GM23338 (cell line): ENCODE measurements around the gene PCSK6. TPM values are rescaled to one million over a fixed set of nuclear protein-coding genes. Genes with fewer than 3 reads are reported as not detected.

Experiments used
- ATAC-seq: fragments of 200-7000 bp; cut with Tn5 transposase; 3 replicates; pipeline ENCODE4 v1.9.1; 2020
- DNase-seq: peaks from one replicate; pipeline ENCODE4 v3.0.0-alpha.2; 2015; ENCODE audit warnings: low spot score
- H2AFZ ChIP-seq: fragments of 200-600 bp; sonication (generic); 2 replicates; pipeline ENCODE4 v1.8.0; 2016; ENCODE audit warnings: antibody characterized with exemption, mild to moderate bottlenecking, moderate library complexity
- H3F3A ChIP-seq: fragments of 200-600 bp; sonication (generic); replicated peaks from 2 replicates; pipeline ENCODE4 v1.8.0; 2017; ENCODE audit warnings: antibody characterized with exemption, mixed run types, low read depth
- H3K27ac ChIP-seq: fragments of 200-600 bp; sonication (generic); 2 replicates; pipeline ENCODE4 v1.6.1; 2016; ENCODE audit warnings: low read depth
- H3K27me3 ChIP-seq: fragments of 200-600 bp; sonication (generic); 2 replicates; pipeline ENCODE4 v1.8.0; 2016; ENCODE audit warnings: mild to moderate bottlenecking, mixed run types, moderate library complexity; ENCODE audit not compliant: insufficient read depth
- H3K36me3 ChIP-seq: fragments of 200-600 bp; sonication (generic); 2 replicates; pipeline ENCODE4 v1.8.0; 2016; ENCODE audit warnings: mild to moderate bottlenecking; ENCODE audit not compliant: insufficient read depth
- H3K4me1 ChIP-seq: fragments of 200-600 bp; sonication (generic); 2 replicates; pipeline ENCODE4 v1.8.0; 2016; ENCODE audit warnings: mild to moderate bottlenecking, moderate library complexity; ENCODE audit not compliant: insufficient read depth
- H3K4me2 ChIP-seq: fragments of 200-600 bp; sonication (generic); 2 replicates; pipeline ENCODE4 v1.7.1; 2017; ENCODE audit warnings: mixed run types
- H3K4me3 ChIP-seq: fragments of 200-600 bp; sonication (generic); 2 replicates; pipeline ENCODE4 v1.6.1; 2016; ENCODE audit warnings: mixed run types
- H3K79me2 ChIP-seq: fragments of 200-600 bp; sonication (generic); replicated peaks from 2 replicates; pipeline ENCODE4 v1.8.0; 2017; ENCODE audit warnings: mild to moderate bottlenecking; ENCODE audit not compliant: insufficient read depth
- H3K9me2 ChIP-seq: fragments of 200-600 bp; sonication (generic); 2 replicates; pipeline ENCODE4 v1.8.0; 2017; ENCODE audit not compliant: insufficient read depth
- H4K20me1 ChIP-seq: fragments of 200-600 bp; sonication (generic); replicated peaks from 2 replicates; pipeline ENCODE4 v1.8.0; 2017; ENCODE audit warnings: mild to moderate bottlenecking; ENCODE audit not compliant: insufficient read depth
- H3K27ac Mint-ChIP-seq: 2 replicates; pipeline ENCODE4 v1.8.0; 2020; ENCODE audit warnings: inconsistent platforms, mild to moderate bottlenecking, moderate library complexity, mixed read lengths
- H3K27me3 Mint-ChIP-seq: 3 replicates; pipeline ENCODE4 v1.8.0; 2022; ENCODE audit warnings: low read depth, mild to moderate bottlenecking, moderate library complexity, mixed read lengths, inconsistent platforms; ENCODE audit not compliant: insufficient read depth, poor library complexity
- H3K36me3 Mint-ChIP-seq: 3 replicates; pipeline ENCODE4 v1.8.0; 2021; ENCODE audit warnings: low read depth, mild to moderate bottlenecking, inconsistent platforms, moderate library complexity, mixed read lengths
- H3K4me1 Mint-ChIP-seq: 3 replicates; pipeline ENCODE4 v1.8.0; 2020; ENCODE audit warnings: mild to moderate bottlenecking, inconsistent platforms, mixed read lengths
- H3K4me3 Mint-ChIP-seq: 3 replicates; pipeline ENCODE4 v1.8.0; 2021; ENCODE audit warnings: moderate library complexity, mild to moderate bottlenecking, inconsistent platforms, mixed read lengths
- H3K9me3 Mint-ChIP-seq: 3 replicates; pipeline ENCODE4 v1.8.0; 2020; ENCODE audit warnings: moderate library complexity, mild to moderate bottlenecking, inconsistent platforms, mixed read lengths
- polyA plus RNA-seq: library from polyadenylated mRNA; unstranded; fragments of >200 nt; fragmentation: Nextera tagmentation; extraction: Ambion mirVana; gene quantifications from 2 replicates; pipeline ENCODE4 v1.2.1, GENCODE V29; 2016
- total RNA-seq: library from RNA; depleted of rRNA; stranded (reverse); fragments of >200 nt; shearing (Covaris generic); gene quantifications from 2 replicates; pipeline ENCODE4 v1.2.3, GENCODE V29; 2014
- TF ChIP-seq, protein P1 (sequence below): IDR thresholded peaks from one replicate; pipeline ENCODE4 v1.6.1; 2018; ENCODE audit warnings: antibody characterized with exemption; ENCODE audit not compliant: unreplicated experiment
- TF ChIP-seq, protein P2 (sequence below), 2 experiments: fragments of 200-600 bp in 1 of 2; sonication (generic) in 1 of 2; conservative IDR thresholded peaks; 2 replicates each; pipeline versions ENCODE4 v1.5.1 to v1.6.1; 2016 to 2017; ENCODE audit warnings: antibody characterized with exemption in 2 of 2, low read depth in 2 of 2, mild to moderate bottlenecking in 2 of 2, moderate library complexity in 1 of 2
- TF ChIP-seq, protein P3 (sequence below): fragments of 250-450 bp; sonication (Bioruptor Pico); IDR thresholded peaks from 2 replicates; pipeline ENCODE4 v1.5.0; 2020; ENCODE audit warnings: mild to moderate bottlenecking, moderate library complexity

Gene PCSK6
- total and polyA plus RNA-seq, 2 experiments from 2014 or later = 1.7 to 6.7 TPM

DNA sequence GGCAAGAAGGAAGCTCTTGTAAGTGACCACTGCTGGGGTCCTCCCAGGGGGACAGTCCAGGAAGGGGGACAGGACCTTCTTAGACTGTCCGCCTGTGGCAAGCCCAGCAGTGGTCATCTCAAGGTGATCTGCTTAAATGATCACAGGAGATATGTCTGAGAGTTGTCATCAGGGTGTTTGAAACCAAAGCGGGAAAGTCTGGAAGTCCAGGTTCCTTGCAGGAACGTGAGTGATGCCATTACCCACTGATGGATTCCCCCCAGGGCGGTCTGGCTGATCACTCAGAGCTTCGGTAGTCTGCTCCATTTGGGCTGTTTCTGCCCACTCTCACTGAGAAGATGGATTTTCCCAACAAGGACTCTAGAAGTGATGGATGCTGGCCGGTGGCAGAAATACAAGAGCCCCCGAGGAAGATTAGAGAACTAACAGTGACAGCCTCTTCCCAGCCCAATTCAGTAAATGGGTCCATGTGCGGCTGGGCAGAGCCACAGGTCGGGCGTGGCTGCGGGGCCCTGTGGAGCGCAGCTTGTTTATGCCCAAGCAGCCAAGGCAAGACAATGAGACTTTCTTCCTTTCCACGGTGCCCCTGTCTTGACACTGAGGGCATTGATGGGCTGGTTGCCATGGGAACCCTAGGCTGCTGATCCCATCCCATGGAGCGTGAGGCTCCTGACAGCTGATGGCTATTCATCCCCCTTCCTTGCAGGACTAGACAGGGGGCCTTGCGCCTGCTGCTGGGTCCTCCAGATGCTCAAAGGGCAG, 9.5 kb downstream of the PCSK6 start:
- Histone ChIP-seq H3K9me2 (no peaks in the 10 kb centered on the region), H2AFZ (no peak overlapping the region), H4K20me1 (no peaks in the 10 kb centered on the region), H3K27me3 (no peaks in the 10 kb centered on the region), H3K79me2 (no peaks in the 10 kb centered on the region), H3K27ac (no peak overlapping the region), H3K4me3 (no peak overlapping the region), H3K4me2 (no peak overlapping the region), H3F3A (no peaks in the 10 kb centered on the region), H3K4me1 (no peaks in the 10 kb centered on the region), H3K36me3 (no peaks in the 10 kb centered on the region)
- H3K36me3 Mint-ChIP-seq = no peaks in the 10 kb centered on the region
- no peaks in the 10 kb centered on the region for H3K9me3 Mint-ChIP-seq
- no peak overlapping the region for H3K4me3 Mint-ChIP-seq
- H3K27ac Mint-ChIP-seq = no peak overlapping the region
- peaks cover 16% of the 10 kb centered on the region for H3K27me3 Mint-ChIP-seq
- peaks cover 11% of the 10 kb centered on the region for H3K4me1 Mint-ChIP-seq
- no peak for ATAC-seq
- TF ChIP-seq, protein P1, sequence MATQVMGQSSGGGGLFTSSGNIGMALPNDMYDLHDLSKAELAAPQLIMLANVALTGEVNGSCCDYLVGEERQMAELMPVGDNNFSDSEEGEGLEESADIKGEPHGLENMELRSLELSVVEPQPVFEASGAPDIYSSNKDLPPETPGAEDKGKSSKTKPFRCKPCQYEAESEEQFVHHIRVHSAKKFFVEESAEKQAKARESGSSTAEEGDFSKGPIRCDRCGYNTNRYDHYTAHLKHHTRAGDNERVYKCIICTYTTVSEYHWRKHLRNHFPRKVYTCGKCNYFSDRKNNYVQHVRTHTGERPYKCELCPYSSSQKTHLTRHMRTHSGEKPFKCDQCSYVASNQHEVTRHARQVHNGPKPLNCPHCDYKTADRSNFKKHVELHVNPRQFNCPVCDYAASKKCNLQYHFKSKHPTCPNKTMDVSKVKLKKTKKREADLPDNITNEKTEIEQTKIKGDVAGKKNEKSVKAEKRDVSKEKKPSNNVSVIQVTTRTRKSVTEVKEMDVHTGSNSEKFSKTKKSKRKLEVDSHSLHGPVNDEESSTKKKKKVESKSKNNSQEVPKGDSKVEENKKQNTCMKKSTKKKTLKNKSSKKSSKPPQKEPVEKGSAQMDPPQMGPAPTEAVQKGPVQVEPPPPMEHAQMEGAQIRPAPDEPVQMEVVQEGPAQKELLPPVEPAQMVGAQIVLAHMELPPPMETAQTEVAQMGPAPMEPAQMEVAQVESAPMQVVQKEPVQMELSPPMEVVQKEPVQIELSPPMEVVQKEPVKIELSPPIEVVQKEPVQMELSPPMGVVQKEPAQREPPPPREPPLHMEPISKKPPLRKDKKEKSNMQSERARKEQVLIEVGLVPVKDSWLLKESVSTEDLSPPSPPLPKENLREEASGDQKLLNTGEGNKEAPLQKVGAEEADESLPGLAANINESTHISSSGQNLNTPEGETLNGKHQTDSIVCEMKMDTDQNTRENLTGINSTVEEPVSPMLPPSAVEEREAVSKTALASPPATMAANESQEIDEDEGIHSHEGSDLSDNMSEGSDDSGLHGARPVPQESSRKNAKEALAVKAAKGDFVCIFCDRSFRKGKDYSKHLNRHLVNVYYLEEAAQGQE = no peak
- TF ChIP-seq, protein P2, sequence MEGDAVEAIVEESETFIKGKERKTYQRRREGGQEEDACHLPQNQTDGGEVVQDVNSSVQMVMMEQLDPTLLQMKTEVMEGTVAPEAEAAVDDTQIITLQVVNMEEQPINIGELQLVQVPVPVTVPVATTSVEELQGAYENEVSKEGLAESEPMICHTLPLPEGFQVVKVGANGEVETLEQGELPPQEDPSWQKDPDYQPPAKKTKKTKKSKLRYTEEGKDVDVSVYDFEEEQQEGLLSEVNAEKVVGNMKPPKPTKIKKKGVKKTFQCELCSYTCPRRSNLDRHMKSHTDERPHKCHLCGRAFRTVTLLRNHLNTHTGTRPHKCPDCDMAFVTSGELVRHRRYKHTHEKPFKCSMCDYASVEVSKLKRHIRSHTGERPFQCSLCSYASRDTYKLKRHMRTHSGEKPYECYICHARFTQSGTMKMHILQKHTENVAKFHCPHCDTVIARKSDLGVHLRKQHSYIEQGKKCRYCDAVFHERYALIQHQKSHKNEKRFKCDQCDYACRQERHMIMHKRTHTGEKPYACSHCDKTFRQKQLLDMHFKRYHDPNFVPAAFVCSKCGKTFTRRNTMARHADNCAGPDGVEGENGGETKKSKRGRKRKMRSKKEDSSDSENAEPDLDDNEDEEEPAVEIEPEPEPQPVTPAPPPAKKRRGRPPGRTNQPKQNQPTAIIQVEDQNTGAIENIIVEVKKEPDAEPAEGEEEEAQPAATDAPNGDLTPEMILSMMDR (conservative IDR thresholded peaks at IDR 0.05; ENCODE audit: low read depth in 2 of 2) = no peak
- no peak for DNase-seq

DNA sequence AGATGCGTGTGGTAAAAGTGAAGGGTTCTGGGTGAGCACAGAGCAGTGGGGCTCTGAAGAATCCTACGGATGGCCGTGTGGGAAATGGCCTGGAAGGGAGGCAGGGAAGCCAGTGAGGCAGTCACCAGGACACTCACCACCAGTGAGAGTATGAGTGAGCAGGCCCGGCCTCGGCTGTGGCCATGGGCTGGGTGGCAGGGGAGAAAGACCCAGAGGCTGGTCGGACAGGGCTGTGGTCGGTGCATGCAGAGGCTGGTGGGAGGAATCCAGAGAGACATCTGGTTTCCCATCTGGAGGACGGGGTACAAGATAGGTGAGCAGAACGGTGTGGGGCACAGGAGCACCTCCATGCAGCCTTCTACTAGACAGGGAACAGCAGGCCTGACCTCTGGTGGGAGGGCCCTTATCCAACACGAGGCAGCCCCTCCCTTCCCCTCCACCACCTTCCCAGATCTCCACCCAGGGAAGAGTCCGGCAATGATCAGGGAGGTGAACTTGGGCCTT, 10.1 kb downstream of the PCSK6 start:
- Histone ChIP-seq H3K4me2 (no peak overlapping the region), H3K27ac (no peak overlapping the region), H3K4me1 (no peaks in the 10 kb centered on the region), H4K20me1 (no peaks in the 10 kb centered on the region), H3F3A (no peaks in the 10 kb centered on the region), H3K4me3 (no peak overlapping the region), H2AFZ (no peak overlapping the region), H3K9me2 (no peaks in the 10 kb centered on the region), H3K79me2 (no peaks in the 10 kb centered on the region), H3K36me3 (no peaks in the 10 kb centered on the region), H3K27me3 (no peaks in the 10 kb centered on the region)
- DNase-seq (no peak), ATAC-seq (no peak)
- no peaks in the 10 kb centered on the region for H3K36me3 Mint-ChIP-seq
- H3K4me3 Mint-ChIP-seq = no peak overlapping the region; the same call in 2 of the 3 replicates
- H3K27me3 Mint-ChIP-seq = peaks cover 16% of the 10 kb centered on the region
- H3K27ac Mint-ChIP-seq = no peak overlapping the region
- H3K9me3 Mint-ChIP-seq = no peaks in the 10 kb centered on the region
- peaks cover 11% of the 10 kb centered on the region for H3K4me1 Mint-ChIP-seq
- TF ChIP-seq, protein P3, sequence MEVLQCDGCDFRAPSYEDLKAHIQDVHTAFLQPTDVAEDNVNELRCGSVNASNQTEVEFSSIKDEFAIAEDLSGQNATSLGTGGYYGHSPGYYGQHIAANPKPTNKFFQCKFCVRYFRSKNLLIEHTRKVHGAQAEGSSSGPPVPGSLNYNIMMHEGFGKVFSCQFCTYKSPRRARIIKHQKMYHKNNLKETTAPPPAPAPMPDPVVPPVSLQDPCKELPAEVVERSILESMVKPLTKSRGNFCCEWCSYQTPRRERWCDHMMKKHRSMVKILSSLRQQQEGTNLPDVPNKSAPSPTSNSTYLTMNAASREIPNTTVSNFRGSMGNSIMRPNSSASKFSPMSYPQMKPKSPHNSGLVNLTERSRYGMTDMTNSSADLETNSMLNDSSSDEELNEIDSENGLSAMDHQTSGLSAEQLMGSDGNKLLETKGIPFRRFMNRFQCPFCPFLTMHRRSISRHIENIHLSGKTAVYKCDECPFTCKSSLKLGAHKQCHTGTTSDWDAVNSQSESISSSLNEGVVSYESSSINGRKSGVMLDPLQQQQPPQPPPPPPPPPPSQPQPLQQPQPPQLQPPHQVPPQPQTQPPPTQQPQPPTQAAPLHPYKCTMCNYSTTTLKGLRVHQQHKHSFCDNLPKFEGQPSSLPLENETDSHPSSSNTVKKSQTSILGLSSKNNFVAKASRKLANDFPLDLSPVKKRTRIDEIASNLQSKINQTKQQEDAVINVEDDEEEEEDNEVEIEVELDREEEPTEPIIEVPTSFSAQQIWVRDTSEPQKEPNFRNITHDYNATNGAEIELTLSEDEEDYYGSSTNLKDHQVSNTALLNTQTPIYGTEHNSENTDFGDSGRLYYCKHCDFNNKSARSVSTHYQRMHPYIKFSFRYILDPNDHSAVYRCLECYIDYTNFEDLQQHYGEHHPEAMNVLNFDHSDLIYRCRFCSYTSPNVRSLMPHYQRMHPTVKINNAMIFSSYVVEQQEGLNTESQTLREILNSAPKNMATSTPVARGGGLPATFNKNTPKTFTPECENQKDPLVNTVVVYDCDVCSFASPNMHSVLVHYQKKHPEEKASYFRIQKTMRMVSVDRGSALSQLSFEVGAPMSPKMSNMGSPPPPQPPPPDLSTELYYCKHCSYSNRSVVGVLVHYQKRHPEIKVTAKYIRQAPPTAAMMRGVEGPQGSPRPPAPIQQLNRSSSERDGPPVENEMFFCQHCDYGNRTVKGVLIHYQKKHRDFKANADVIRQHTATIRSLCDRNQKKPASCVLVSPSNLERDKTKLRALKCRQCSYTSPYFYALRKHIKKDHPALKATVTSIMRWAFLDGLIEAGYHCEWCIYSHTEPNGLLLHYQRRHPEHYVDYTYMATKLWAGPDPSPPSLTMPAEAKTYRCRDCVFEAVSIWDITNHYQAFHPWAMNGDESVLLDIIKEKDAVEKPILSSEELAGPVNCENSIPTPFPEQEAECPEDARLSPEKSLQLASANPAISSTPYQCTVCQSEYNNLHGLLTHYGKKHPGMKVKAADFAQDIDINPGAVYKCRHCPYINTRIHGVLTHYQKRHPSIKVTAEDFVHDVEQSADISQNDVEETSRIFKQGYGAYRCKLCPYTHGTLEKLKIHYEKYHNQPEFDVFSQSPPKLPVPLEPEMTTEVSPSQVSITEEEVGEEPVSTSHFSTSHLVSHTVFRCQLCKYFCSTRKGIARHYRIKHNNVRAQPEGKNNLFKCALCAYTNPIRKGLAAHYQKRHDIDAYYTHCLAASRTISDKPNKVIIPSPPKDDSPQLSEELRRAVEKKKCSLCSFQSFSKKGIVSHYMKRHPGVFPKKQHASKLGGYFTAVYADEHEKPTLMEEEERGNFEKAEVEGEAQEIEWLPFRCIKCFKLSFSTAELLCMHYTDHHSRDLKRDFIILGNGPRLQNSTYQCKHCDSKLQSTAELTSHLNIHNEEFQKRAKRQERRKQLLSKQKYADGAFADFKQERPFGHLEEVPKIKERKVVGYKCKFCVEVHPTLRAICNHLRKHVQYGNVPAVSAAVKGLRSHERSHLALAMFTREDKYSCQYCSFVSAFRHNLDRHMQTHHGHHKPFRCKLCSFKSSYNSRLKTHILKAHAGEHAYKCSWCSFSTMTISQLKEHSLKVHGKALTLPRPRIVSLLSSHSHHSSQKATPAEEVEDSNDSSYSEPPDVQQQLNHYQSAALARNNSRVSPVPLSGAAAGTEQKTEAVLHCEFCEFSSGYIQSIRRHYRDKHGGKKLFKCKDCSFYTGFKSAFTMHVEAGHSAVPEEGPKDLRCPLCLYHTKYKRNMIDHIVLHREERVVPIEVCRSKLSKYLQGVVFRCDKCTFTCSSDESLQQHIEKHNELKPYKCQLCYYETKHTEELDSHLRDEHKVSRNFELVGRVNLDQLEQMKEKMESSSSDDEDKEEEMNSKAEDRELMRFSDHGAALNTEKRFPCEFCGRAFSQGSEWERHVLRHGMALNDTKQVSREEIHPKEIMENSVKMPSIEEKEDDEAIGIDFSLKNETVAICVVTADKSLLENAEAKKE (CRISPR knock-in tag) = no peak
- TF ChIP-seq, protein P1 = no peak
